ENCODE measurements around the gene MPPE1. TPM values are rescaled to one million over a fixed set of nuclear protein-coding genes. Genes with fewer than 3 reads are reported as not detected.

The MPPE1 gene
- total and polyA plus RNA-seq, 9 of the 15 experiments (the other 6 are each of a cell fraction or from before 2014, with no cell fraction given): 10.7 to 19.5 (median 13.3) TPM

- peak; percentile 90 for TF ChIP-seq EP300 (IDR thresholded peaks at IDR 0.05; ENCODE audit: low read length)
- TF ChIP-seq ZNF507 (tag; conservative IDR thresholded peaks at IDR 0.05): no peak
- 0 out of 2 replicates have a peak, but pooled peaks have one; percentile 51 for TF ChIP-seq HDGF (IDR thresholded peaks at IDR 0.05)
- TF ChIP-seq SREBF2 (CRISPR knock-in tag; IDR thresholded peaks at IDR 0.05): no peak
- TF ChIP-seq ZMIZ1 (IDR thresholded peaks at IDR 0.05; ENCODE audit: low read depth in 2 of 2, low read length in 2 of 2): peak in 1 of 2 experiments; percentile 69; a peak in 2 of 4 replicates
- TF ChIP-seq ZBTB12 (CRISPR knock-in tag; IDR thresholded peaks at IDR 0.05): no peak; the same call in 1 of the 2 replicates
- TF ChIP-seq POLR2A (conservative IDR thresholded peaks at IDR 0.05): peak; percentile 83
- TF ChIP-seq ZNF609 (CRISPR knock-in tag; IDR thresholded peaks at IDR 0.05; ENCODE audit: borderline replicate concordance): no peak
- TF ChIP-seq ETV5 (CRISPR knock-in tag; IDR thresholded peaks at IDR 0.05; ENCODE audit: low read depth): peak; percentile 50
- TF ChIP-seq BCLAF1 (IDR thresholded peaks at IDR 0.05; ENCODE audit: borderline replicate concordance in 1 of 2, control insufficient read depth in 1 of 2, low read depth in 2 of 2, low read length in 1 of 2): 0 out of 4 replicates have a peak, but pooled peaks of 1 of the 2 experiments have one; percentile 58
These were observed 39.4 kb upstream of the MPPE1 start (continued) for GRCh38 chr18:11947214-11948191.
